ENCODE measurements around the gene WWOX.

DNA sequence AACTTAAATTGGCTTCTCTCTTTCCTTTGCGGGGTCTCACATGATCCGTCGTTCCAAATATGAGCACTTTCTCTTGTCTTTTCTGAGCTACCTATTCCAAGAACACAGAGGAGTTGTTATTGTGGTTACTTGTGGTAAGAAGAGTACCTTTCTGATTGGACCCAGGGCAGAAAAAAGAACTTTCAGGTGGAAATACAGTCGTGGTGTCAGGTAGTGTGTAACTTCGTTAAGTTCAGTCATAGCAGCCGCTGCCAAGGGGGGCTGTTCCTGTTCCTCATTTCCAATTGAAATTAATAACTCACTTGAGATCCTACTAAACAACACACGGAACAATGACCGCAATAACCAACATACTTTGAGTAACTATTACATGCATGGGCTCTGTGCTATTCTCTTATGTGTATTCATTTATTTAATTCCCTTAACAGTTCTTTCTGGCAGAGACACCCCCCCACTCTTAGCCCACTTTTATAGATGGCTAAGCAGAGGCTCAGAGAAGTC lies 819.4 kb downstream of the WWOX start:
- TF ChIP-seq POLR2A (IDR thresholded peaks at IDR 0.05; ENCODE audit: low read depth, low read length) (no peak), MYC (IDR thresholded peaks at IDR 0.05; ENCODE audit: low read depth, low read length) (no peak), FOS (IDR thresholded peaks at IDR 0.05; ENCODE audit: borderline replicate concordance, insufficient read depth, low read length) (no peak)
- TF ChIP-seq, protein P1, sequence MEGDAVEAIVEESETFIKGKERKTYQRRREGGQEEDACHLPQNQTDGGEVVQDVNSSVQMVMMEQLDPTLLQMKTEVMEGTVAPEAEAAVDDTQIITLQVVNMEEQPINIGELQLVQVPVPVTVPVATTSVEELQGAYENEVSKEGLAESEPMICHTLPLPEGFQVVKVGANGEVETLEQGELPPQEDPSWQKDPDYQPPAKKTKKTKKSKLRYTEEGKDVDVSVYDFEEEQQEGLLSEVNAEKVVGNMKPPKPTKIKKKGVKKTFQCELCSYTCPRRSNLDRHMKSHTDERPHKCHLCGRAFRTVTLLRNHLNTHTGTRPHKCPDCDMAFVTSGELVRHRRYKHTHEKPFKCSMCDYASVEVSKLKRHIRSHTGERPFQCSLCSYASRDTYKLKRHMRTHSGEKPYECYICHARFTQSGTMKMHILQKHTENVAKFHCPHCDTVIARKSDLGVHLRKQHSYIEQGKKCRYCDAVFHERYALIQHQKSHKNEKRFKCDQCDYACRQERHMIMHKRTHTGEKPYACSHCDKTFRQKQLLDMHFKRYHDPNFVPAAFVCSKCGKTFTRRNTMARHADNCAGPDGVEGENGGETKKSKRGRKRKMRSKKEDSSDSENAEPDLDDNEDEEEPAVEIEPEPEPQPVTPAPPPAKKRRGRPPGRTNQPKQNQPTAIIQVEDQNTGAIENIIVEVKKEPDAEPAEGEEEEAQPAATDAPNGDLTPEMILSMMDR (IDR thresholded peaks at IDR 0.05; ENCODE audit: extremely low read depth in 1 of 2, insufficient read depth in 1 of 2, low read depth in 1 of 2, low read length in 2 of 2) = no peak
